HepG2 (cell line): Measurements from ENCODE around the gene GLRX5. TPM values are rescaled to one million over a fixed set of nuclear protein-coding genes. Genes with fewer than 3 reads are reported as not detected.

ENCODE experiments used
- ATF2 ChIP-seq: sonication (generic); formaldehyde crosslinking; IDR thresholded peaks from 2 replicates; pipeline ENCODE4 v1.4.0; 2020; ENCODE audit warnings: missing genetic modification reagents
- ESRRA ChIP-seq: sonication (generic); formaldehyde crosslinking; IDR thresholded peaks from 2 replicates; pipeline ENCODE4 v1.5.1; 2020; ENCODE audit warnings: mild to moderate bottlenecking, low read depth, missing genetic modification reagents
- FLYWCH1 ChIP-seq: sonication (generic); formaldehyde crosslinking; IDR thresholded peaks from 2 replicates; pipeline ENCODE4 v1.8.1; 2023; ENCODE audit warnings: mild to moderate bottlenecking, missing genetic modification reagents
- GATA4 ChIP-seq: sonication (generic); IDR thresholded peaks from 2 replicates; pipeline ENCODE4 v1.6.1; 2016; ENCODE audit warnings: antibody characterized with exemption, low read depth, borderline replicate concordance
- HDAC2 ChIP-seq: sonication (generic); formaldehyde crosslinking; IDR thresholded peaks from 2 replicates; pipeline ENCODE4 v1.4.0; 2020; ENCODE audit warnings: missing genetic modification reagents
- HIVEP1 ChIP-seq: sonication (generic); formaldehyde crosslinking; IDR thresholded peaks from 2 replicates; pipeline ENCODE4 v1.4.0; 2020; ENCODE audit warnings: mild to moderate bottlenecking, missing genetic modification reagents
- HNRNPL ChIP-seq: fragments of 200-400 bp; formaldehyde crosslinking; IDR thresholded peaks from 2 replicates; pipeline ENCODE4 v1.6.1; 2017; ENCODE audit warnings: mild to moderate bottlenecking, low read depth, low read length
- HNRNPLL ChIP-seq: fragments of 200-400 bp; formaldehyde crosslinking; IDR thresholded peaks from 2 replicates; pipeline ENCODE4 v1.6.1; 2017; ENCODE audit warnings: mild to moderate bottlenecking, low read depth, low read length; ENCODE audit not compliant: poor library complexity, severe bottlenecking
- IRF1 ChIP-seq: sonication (generic); formaldehyde crosslinking; IDR thresholded peaks from 2 replicates; pipeline ENCODE4 v1.4.0; 2020; ENCODE audit warnings: low read depth, mild to moderate bottlenecking, missing genetic modification reagents
- ISL2 ChIP-seq: sonication (generic); formaldehyde crosslinking; IDR thresholded peaks from 2 replicates; pipeline ENCODE4 v1.5.0; 2020; ENCODE audit warnings: missing genetic modification reagents
- ISX ChIP-seq: sonication (generic); formaldehyde crosslinking; conservative IDR thresholded peaks from 2 replicates; pipeline ENCODE4 v1.5.0; 2020; ENCODE audit warnings: missing genetic modification reagents
- MAFF ChIP-seq: IDR thresholded peaks from 2 replicates; pipeline ENCODE4 v1.6.1; 2011; ENCODE audit warnings: low read depth, low read length, improper control_type of control experiment
- NFYB ChIP-seq: sonication (generic); formaldehyde crosslinking; IDR thresholded peaks from 2 replicates; pipeline ENCODE4 v1.4.0; 2020; ENCODE audit warnings: missing genetic modification reagents
- SP5 ChIP-seq: IDR thresholded peaks from 2 replicates; pipeline ENCODE4 v1.6.1; 2016; ENCODE audit warnings: low read depth, borderline replicate concordance
- TBX3 ChIP-seq: fragments of 450-650 bp; IDR thresholded peaks from 2 replicates; pipeline ENCODE4 v1.6.1; 2017; ENCODE audit warnings: antibody characterized with exemption, mild to moderate bottlenecking, inconsistent platforms, borderline replicate concordance
- TCF12 ChIP-seq, 2 experiments: fragments of 450-650 bp in 1 of 2; sonication (generic) in 1 of 2; formaldehyde crosslinking in 1 of 2; IDR thresholded peaks; 2 replicates each; pipeline versions ENCODE4 v1.6.1 to v1.8.0; 2017 to 2022; ENCODE audit warnings: antibody characterized with exemption in 1 of 2, mild to moderate bottlenecking in 1 of 2, missing genetic modification reagents in 1 of 2, moderate library complexity in 1 of 2
- TERF1 ChIP-seq: sonication (generic); formaldehyde crosslinking; IDR thresholded peaks from 2 replicates; pipeline ENCODE4 v1.8.0; 2022; ENCODE audit warnings: mild to moderate bottlenecking, missing genetic modification reagents, moderate library complexity
- TFAP4 ChIP-seq: sonication (generic); IDR thresholded peaks from 2 replicates; pipeline ENCODE4 v1.6.1; 2016; ENCODE audit warnings: low read depth, borderline replicate concordance
- TIGD3 ChIP-seq: sonication (generic); formaldehyde crosslinking; IDR thresholded peaks from 2 replicates; pipeline ENCODE4 v1.5.1; 2020; ENCODE audit warnings: mild to moderate bottlenecking, missing genetic modification reagents, borderline replicate concordance
- ZBTB21 ChIP-seq: sonication (generic); formaldehyde crosslinking; IDR thresholded peaks from 2 replicates; pipeline ENCODE4 v1.4.0; 2020; ENCODE audit warnings: missing genetic modification reagents
- ZNF180 ChIP-seq: sonication (generic); formaldehyde crosslinking; IDR thresholded peaks from 2 replicates; pipeline ENCODE4 v1.4.0; 2020; ENCODE audit warnings: low read depth, missing genetic modification reagents, borderline replicate concordance
- ZNF367 ChIP-seq: sonication (generic); formaldehyde crosslinking; IDR thresholded peaks from 2 replicates; pipeline ENCODE4 v1.4.0; 2020; ENCODE audit warnings: missing genetic modification reagents, borderline replicate concordance
- ZNF549 ChIP-seq: sonication (generic); formaldehyde crosslinking; IDR thresholded peaks from 2 replicates; pipeline ENCODE4 v1.5.0; 2020; ENCODE audit warnings: missing genetic modification reagents
- ZNF619 ChIP-seq: sonication (generic); formaldehyde crosslinking; IDR thresholded peaks from 2 replicates; pipeline ENCODE4 v1.4.0; 2020; ENCODE audit warnings: mild to moderate bottlenecking, missing genetic modification reagents
- polyA plus RNA-seq, 8 experiments: library from polyadenylated mRNA; depleted of rRNA in 3 of 8; stranded (reverse) in 7 of 8; unstranded in 1 of 8; fragments of >200 nt; fragmentation: Illumina TruSeq in 4 of 8; extraction: Trizol in 4 of 8; gene quantifications; 2 replicates each; pipeline versions ENCODE4 v1.2.1 to v1.2.3, GENCODE V29; 2011 to 2016; ENCODE audit warnings: low read depth in 4 of 8, missing spikeins in 1 of 8, mixed read lengths in 1 of 8; ENCODE audit not compliant: insufficient read depth in 1 of 8
- total RNA-seq, 5 experiments: library from RNA; depleted of rRNA; stranded (reverse); fragments of >200 nt; fragmentation: Illumina TruSeq; extraction: Trizol; gene quantifications; 2 replicates each; pipeline ENCODE4 v1.2.3, GENCODE V29; 2016; ENCODE audit warnings: low read depth in 1 of 5

The GLRX5 gene
- total and polyA plus RNA-seq, 2 of the 13 experiments (the other 11 are each of a cell fraction or from before 2014, with no cell fraction given), result 122 to 146 TPM

- no peak for TF ChIP-seq ZNF180 (CRISPR knock-in tag)
- no peak for TF ChIP-seq IRF1
- no peak for TF ChIP-seq GATA4
- no peak for TF ChIP-seq ZBTB21
- no peak for TF ChIP-seq ZNF619
- no peak for TF ChIP-seq ZNF549 (CRISPR knock-in tag)
- 0 out of 2 replicates have a peak, but pooled peaks have one; percentile 48 for TF ChIP-seq ISL2
- no peak for TF ChIP-seq HNRNPL
- no peak for TF ChIP-seq HDAC2 (CRISPR knock-in tag)
- no peak for TF ChIP-seq FLYWCH1 (CRISPR knock-in tag)
- no peak for TF ChIP-seq TERF1 (CRISPR knock-in tag)
- TF ChIP-seq ZNF367 (CRISPR knock-in tag), result no peak
- TF ChIP-seq MAFF, result no peak
- no peak for TF ChIP-seq ATF2 (CRISPR knock-in tag)
- no peak for TF ChIP-seq ISX
- no peak for TF ChIP-seq TCF12 (IDR thresholded peaks at IDR 0.05)
- TF ChIP-seq TCF12 (CRISPR knock-in tag; IDR thresholded peaks at IDR 0.05), result peak; percentile 47; the same call in 1 of the 2 replicates
- TF ChIP-seq TBX3, result no peak
- no peak for TF ChIP-seq ESRRA
- peak; percentile 37; the same call in 1 of the 2 replicates for TF ChIP-seq TFAP4
- TF ChIP-seq HNRNPLL, result no peak
- 0 out of 2 replicates have a peak, but pooled peaks have one; percentile 51 for TF ChIP-seq HIVEP1 (CRISPR knock-in tag)
- peak; percentile 31; the same call in 1 of the 2 replicates for TF ChIP-seq NFYB (CRISPR knock-in tag)
- TF ChIP-seq SP5 (CRISPR knock-in tag), result peak; percentile 73
- no peak for TF ChIP-seq TIGD3 (CRISPR knock-in tag)
Observed at GRCh38 chr14:95515596-95516552, 19.0 kb upstream of the GLRX5 start (continued).
